ENCODE results near the gene ADAMTS14.

- TF ChIP-seq CTCF (IDR thresholded peaks at IDR 0.05), result no peak
- TF ChIP-seq ZFX (IDR thresholded peaks at IDR 0.05; ENCODE audit: borderline replicate concordance), result no peak
Observed at GRCh38 chr10:70732569-70732968, 60.3 kb downstream of the ADAMTS14 start.

Data from 22Rv1 (cell line).